Muscle layer of duodenum (tissue), 2 donors: Measurements from ENCODE around the gene LCE4A.

Experiments used
- H3K27ac ChIP-seq: one replicate; pipeline ENCODE4 v1.7.0; 2013; ENCODE audit warnings: mild to moderate bottlenecking, low read length
- H3K27me3 ChIP-seq: one replicate; pipeline ENCODE4 v1.7.0; 2013; ENCODE audit warnings: low read depth, mild to moderate bottlenecking, control low read depth, low read length
- H3K36me3 ChIP-seq, 2 donors: one replicate each; pipeline ENCODE4 v1.7.0; 2013; ENCODE audit warnings: low read length in 2 of 2, control low read depth in 1 of 2, mild to moderate bottlenecking in 1 of 2; ENCODE audit not compliant: insufficient read depth in 2 of 2, control insufficient read depth in 1 of 2
- H3K4me1 ChIP-seq, 2 donors: one replicate each; pipeline ENCODE4 v1.7.0; 2013; ENCODE audit warnings: low read length in 2 of 2, mild to moderate bottlenecking in 2 of 2, control low read depth in 1 of 2, moderate library complexity in 1 of 2; ENCODE audit not compliant: insufficient read depth in 2 of 2, control insufficient read depth in 1 of 2
- H3K4me3 ChIP-seq, 2 donors: one replicate each; pipeline ENCODE4 v1.7.0; 2013; ENCODE audit warnings: low read length in 2 of 2, low read depth in 1 of 2, mild to moderate bottlenecking in 1 of 2
- H3K9me3 ChIP-seq, 2 donors: one replicate each; pipeline ENCODE4 v1.7.0; 2013; ENCODE audit warnings: low read length in 2 of 2, control low read depth in 1 of 2, mild to moderate bottlenecking in 1 of 2; ENCODE audit not compliant: control insufficient read depth in 1 of 2
- donor health status: healthy.

Gene LCE4A

GRCh38 chr1:152745765-152746444 is 37.9 kb downstream of the LCE4A start:
- Histone ChIP-seq H3K9me3 (no peaks in the 10 kb centered on the region), H3K4me1 (no peaks in the 10 kb centered on the region), H3K4me3 (no peak overlapping the region), H3K27ac (no peak overlapping the region), H3K36me3 (no peaks in the 10 kb centered on the region), H3K27me3 (no peaks in the 10 kb centered on the region)

DNA sequence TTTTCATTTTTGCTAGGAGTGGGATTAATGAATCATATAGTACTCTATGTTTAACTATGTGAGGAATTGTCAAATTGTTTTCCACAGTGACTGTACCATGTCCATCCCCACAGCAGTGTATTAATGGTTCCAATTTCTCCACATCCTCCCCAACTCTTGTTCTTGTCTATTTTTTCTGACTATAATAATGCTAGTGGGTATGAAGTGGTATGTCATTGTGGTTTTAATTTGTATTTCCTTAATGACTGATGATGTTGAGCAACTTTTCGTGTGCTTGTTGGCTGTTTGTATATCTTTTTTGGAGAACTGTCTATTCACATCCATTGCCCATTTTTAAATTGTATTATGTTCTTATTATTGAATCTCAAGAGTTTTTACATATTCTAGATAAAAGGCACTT is 39.9 kb downstream of the LCE4A start:
- no peaks in the 10 kb centered on the region for H3K4me1 ChIP-seq
- H3K36me3 ChIP-seq = no peaks in the 10 kb centered on the region
- no peak overlapping the region for H3K4me3 ChIP-seq
- H3K27me3 ChIP-seq = no peaks in the 10 kb centered on the region
- H3K27ac ChIP-seq = no peak overlapping the region
- H3K9me3 ChIP-seq = no peaks in the 10 kb centered on the region

- H3K27me3 ChIP-seq = no peaks in the 10 kb centered on the region
- no peak overlapping the region for H3K4me3 ChIP-seq
- no peaks in the 10 kb centered on the region for H3K9me3 ChIP-seq
- H3K27ac ChIP-seq = no peak overlapping the region
- H3K36me3 ChIP-seq = no peaks in the 10 kb centered on the region
- H3K4me1 ChIP-seq = no peaks in the 10 kb centered on the region
These were observed 44.3 kb downstream of the LCE4A start for GRCh38 chr1:152752225-152752624.

GRCh38 chr1:152753586-152753985 is 45.6 kb downstream of the LCE4A start:
- H3K36me3 ChIP-seq = no peaks in the 10 kb centered on the region
- no peak overlapping the region for H3K4me3 ChIP-seq
- no peaks in the 10 kb centered on the region for H3K9me3 ChIP-seq
- no peaks in the 10 kb centered on the region for H3K4me1 ChIP-seq
- no peak overlapping the region for H3K27ac ChIP-seq
- H3K27me3 ChIP-seq = no peaks in the 10 kb centered on the region

GRCh38 chr1:152756872-152757271 is 48.9 kb downstream of the LCE4A start:
- Histone ChIP-seq H3K9me3 (no peaks in the 10 kb centered on the region), H3K27me3 (no peaks in the 10 kb centered on the region), H3K27ac (no peak overlapping the region), H3K4me1 (no peaks in the 10 kb centered on the region), H3K36me3 (no peaks in the 10 kb centered on the region), H3K4me3 (no peak overlapping the region)

GRCh38 chr1:152757747-152758146 is 49.8 kb downstream of the LCE4A start, which contains the start of gene KPRP:
TSS of gene KPRP (plus strand) at chr1:152758025. CDS start at chr1:152759589, 1,564 bp downstream.
- Histone ChIP-seq H3K27ac (no peak within 1 kb of the TSS), H3K4me1 (no peaks in the 10 kb centered on the region), H3K9me3 (no peaks in the 10 kb centered on the region), H3K4me3 (no peak within 1 kb of the TSS), H3K36me3 (no peaks in the 10 kb centered on the region), H3K27me3 (no peaks in the 10 kb centered on the region)

DNA sequence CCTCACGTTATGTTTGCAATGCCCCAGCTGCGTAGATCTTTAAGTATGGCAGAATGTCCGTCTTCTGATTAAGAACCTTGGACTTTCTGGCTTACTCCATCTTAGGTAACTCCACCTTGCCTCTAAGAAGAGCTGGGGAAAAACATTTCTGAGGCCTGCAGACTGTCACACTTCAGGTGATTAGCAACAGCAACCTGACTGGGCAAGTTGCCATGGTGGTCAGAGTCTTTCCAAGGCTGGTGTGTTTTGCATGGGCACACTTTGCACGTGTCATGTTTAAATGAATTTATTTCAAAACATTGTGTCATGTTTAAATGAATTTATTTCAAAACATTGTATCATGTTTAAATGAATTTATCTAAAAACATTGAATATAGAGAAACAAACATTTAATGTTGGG is 50.7 kb downstream of the LCE4A start:
- no peaks in the 10 kb centered on the region for H3K27me3 ChIP-seq
- H3K4me3 ChIP-seq = no peak overlapping the region
- no peaks in the 10 kb centered on the region for H3K36me3 ChIP-seq
- H3K27ac ChIP-seq = no peak overlapping the region
- H3K9me3 ChIP-seq = no peaks in the 10 kb centered on the region
- H3K4me1 ChIP-seq = no peaks in the 10 kb centered on the region
